Measurements from ENCODE around the gene NECTIN2.
"Not testable (repeated sequence)": the region's sequence is repeated elsewhere in the genome, so short reads cannot be mapped to it uniquely, and the experiment has no call there.

NECTIN2 gene

DNA sequence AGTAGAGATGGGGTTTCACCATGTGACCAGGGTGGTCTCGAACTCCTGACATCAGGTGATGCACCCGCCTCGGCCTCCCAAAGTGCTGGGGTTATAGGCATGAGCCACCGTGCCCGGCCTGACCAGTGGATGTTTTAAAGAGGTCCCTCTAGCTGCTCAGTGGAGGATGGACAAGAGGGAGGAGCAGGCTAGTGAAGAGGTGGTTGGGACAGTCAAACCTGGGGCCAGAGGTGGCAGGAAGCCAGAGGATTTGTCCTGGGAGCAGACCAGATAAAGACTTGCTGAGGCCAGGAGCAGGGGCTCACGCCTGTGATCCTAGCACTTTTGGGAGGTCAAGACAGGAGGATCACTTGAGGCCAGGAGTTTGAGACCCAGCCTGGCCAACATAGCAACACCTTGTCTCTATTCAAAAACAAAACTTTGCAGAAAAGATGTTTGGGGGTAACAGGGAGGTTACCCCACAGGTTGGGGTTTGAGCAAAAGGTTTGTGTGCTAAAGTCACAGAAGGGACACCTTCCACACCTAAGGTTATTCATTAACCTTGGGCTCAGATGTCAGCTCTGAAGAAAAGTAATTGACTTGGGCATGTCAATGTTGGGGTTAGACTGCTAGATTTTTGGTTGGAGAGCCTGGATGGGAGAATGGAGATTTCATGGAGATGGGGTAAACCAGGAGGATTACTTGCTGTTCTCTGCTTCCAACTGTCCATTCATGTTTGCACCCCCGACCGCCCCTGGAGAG lies 28.2 kb upstream of the NECTIN2 start:
- no peak for DNase-seq (ENCODE audit: low spot score)

DNA sequence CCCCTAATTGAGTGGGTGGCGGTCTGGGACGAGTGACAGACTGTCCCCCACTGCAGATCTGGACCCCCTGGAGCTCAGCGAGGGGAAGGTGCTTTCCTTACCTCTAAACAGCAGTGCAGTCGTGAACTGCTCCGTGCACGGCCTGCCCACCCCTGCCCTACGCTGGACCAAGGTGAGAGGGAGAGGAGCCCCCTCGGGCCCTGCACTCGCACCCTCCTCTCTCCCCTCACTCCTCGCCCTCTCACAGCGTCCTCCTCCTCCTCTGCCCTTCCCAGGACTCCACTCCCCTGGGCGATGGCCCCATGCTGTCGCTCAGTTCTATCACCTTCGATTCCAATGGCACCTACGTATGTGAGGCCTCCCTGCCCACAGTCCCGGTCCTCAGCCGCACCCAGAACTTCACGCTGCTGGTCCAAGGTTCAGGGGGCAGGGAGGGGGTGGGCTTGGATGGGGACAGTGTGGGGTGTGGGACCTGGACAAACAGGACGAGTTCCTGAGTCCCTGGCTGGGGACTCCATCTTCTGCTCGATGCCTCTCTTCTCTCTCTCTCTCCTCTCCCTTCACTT lies 27.5 kb upstream of the NECTIN2 start:
- DNase-seq (ENCODE audit: low spot score) = no peak

DNA sequence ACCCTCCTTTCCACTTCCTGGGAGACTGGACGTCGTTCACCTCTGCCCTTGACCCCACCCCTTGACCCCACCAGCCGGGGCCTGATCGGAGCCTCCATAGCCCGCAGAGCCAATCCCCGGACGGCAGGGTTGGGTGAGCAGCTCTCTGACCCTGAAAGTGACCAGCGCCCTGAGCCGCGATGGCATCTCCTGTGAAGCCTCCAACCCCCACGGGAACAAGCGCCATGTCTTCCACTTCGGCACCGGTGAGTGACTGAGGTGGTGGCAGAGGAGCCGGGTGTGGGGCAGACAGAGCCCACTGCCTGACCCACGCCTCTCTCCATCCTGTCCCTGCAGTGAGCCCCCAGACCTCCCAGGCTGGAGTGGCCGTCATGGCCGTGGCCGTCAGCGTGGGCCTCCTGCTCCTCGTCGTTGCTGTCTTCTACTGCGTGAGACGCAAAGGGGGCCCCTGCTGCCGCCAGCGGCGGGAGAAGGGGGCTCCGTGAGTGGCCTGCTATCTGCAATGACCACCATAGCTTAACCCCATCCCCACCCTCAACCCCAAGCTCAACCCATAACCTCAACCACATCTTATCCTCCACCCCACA lies 26.8 kb upstream of the NECTIN2 start:
- DNase-seq (ENCODE audit: low spot score) = no peak

DNA sequence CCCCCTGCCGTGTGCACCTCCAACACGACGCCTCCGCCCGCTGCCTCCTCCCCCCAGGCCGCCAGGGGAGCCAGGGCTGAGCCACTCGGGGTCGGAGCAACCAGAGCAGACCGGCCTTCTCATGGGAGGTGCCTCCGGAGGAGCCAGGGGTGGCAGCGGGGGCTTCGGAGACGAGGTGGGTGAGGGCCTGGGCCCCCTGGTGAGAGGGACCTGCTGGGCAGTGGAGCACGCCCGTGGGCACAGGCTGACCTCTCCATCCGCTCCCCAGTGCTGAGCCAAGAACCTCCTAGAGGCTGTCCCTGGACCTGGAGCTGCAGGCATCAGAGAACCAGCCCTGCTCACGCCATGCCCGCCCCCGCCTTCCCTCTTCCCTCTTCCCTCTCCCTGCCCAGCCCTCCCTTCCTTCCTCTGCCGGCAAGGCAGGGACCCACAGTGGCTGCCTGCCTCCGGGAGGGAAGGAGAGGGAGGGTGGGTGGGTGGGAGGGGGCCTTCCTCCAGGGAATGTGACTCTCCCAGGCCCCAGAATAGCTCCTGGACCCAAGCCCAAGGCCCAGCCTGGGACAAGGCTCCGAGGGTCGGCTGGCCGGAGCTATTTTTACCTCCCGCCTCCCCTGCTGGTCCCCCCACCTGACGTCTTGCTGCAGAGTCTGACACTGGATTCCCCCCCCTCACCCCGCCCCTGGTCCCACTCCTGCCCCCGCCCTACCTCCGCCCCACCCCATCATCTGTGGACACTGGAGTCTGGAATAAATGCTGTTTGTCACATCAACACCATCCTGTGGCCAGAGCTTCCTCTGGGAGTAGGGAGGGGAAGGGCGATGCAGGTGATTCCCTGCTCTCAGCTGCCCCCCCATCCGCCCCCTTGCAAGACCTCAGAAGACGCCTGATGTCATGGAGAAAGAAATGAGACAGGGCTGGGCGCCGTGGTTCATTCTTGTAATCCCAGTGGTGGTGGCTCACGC lies 25.2 kb upstream of the NECTIN2 start:
- DNase-seq (ENCODE audit: low spot score) = no peak

DNA sequence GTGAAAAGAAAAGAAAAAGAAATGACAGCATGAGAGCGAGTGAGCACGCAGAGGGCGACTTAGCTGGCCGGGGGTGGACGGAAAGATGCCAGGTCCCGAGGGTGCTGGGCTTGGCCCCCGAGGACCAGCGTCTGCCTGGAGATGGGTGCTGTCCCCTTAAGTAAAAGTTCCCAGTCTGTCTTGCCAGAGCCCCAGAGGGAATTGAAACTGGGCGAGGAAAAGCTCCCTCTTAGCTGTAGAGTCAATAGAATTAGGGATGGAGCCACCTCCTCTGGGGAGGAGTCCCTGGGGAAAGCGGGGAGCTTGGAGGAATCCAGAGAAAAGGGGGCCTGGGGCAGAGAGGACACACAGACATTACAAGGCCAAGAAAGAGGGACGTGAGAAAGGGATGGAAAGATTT lies 23.9 kb upstream of the NECTIN2 start:
- no peak for DNase-seq (ENCODE audit: low spot score)

DNA sequence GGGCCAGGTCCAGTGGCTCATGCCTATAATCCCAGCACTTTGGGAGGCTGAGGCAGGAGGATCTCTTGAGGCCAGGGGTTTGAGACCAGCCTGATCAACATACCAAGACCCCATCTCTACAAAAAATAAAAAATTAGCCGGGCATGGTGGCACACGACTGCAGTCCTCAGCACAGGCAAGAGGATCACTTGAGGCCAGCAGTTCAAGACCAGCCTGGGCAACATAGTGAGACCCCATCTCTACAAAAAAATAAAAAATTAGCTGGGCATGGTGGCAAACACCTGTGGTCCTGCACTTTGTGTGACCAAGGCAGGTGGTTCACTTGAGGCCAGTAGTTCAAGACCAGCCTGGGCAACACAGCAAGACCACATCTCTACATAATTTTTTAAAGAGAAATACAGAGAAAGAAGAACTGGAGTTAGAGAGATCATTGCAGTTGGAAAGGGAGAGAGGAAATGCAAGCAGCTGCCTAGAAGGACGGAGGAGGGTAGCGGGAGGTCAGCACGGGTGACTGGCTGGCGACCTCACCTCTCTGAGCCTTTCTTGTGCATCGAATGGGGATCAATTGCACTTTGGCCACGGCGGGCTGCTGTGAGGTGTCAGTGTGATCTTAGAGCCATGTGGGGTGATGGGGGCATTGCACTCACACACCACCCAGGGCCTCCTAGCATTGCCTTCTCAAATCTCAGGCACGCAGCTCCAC lies 23.3 kb upstream of the NECTIN2 start:
- no peak for DNase-seq (ENCODE audit: low spot score)

DNA sequence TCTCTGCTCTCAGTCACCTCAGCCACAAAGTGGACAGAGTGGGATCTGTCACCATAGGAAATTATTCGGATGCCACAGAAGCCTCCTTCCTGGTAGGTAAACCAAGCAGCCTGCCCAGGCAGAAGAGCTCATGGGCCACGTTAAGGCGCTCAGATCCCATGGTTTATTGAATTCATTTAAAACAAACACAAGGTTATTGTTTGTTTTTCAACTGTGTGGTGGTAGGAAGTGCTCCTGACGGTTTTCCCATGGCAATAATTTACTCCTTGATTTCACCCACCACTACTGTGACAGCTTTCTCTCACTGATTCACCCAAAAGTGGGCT lies 22.8 kb upstream of the NECTIN2 start:
- no peak for DNase-seq (ENCODE audit: low spot score)

DNA sequence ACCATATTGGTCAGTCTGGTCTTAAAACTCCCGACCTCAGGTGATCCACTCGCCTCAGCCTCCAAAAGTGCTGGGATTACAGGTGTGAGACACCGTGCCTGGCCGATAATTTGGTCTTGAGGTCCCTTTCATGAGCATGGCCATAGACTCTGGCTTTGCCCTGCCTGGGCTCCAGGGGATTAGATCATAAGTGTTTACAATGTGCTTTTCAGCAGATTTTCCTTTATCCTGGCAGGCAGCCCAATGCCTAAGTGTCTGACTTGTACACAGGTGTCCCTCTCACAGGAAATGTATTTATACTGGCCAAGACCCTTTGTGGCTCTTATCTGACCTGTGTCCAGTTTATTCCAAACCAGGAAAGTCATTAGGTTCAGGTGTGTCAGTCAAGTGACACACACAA lies 21.3 kb upstream of the NECTIN2 start:
- DNase-seq (ENCODE audit: low spot score) = no peak

DNA sequence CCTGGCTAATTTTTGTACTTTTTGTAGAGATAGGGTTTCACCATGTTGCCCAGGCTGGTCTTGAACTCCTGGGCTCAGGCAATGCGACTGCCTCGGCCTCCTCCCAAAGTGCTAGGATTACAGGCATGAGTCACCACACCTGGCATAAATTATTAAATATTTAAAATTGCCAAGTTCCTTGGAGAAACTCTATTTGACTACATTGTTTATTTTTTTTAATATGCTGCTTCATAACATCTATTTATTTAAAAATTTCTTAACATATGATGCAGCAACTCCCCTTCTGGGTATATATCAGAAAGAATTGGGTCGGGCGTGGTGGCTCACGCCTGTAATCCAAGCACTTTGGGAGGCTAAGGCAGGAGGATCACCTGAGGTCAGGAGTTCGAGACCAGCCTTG lies 13.2 kb upstream of the NECTIN2 start:
- not testable (repeated sequence) for DNase-seq (ENCODE audit: low spot score)

DNA sequence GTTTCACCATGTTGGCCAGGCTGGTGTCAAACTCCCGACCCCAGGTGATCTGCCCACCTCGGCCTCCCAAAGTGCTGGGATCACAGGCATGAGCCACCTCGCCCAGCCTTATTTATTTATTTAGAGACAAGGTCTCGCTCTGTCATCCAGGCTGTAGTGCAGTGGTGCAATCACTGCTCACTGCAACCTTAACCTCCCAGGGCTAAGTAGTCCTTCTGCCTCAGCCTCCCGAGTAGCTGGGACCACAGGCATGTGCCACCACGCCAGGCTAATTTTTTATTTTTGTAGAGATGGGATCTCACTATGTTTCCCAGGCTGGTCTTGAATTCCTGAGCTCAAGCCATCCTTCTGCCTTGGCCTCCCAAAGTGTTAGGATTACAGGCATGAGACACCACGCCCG lies 11.7 kb upstream of the NECTIN2 start:
- not testable (repeated sequence) for DNase-seq (ENCODE audit: low spot score)

DNA sequence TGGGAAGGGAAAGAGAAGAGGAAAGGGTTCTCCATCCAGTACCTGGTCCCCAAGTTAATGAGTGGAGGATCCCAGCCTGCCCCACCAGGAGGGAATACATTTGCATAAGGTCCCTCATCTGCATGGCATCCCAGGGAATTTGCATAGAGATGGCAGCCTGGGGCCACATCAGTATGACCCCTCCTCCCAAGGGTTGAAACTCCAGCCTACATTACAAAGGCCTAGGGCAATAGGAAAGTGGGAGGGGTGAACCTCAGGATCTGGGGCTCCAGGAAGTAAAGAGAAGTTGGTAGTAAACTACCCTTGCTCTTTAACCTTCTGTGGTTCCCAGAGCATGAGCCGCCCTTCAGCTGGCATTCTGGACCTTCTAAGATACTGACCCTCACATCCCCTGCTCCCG lies 6.8 kb upstream of the NECTIN2 start:
- DNase-seq (ENCODE audit: low spot score) = no peak

DNA sequence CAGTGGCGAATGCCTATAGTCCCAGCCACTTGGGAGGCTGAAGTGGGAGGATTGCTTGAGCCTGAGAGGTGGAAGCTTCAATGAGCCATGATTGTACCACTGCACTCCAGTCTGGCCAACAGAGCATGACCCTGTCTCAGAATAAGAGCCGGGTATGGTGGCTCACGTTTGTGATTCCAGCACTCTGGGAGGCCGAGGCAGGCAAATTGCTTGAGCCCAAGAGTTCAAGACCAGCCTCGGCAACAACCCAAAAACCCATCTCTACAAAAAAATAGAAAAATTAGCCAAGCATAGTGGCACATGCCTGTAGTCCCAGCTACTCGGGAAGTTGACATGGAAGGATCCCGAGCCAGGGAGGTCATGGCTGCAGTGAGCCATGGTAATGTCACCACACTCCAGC lies 5.3 kb upstream of the NECTIN2 start:
- no peak for DNase-seq (ENCODE audit: low spot score)

DNA sequence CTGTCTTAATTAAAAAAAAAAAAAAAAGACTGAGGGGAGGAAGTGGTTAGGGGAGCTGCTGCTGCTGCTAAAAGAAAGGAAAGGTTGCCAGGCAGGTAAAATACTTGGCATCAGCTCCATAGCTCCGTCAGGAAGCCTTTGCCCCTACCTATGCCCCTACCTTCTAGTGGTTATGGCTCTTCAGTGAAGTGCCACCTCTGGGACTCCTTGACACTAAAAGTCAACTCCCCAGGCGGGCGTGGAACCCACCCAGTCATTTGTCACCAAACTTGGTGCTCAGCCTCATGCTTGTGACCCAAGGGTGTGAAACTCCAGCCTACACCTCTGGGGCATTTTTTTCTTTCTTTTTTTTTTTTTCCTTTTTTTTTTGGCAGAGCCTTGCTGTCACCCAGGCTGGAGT lies 4.9 kb upstream of the NECTIN2 start:
- DNase-seq (ENCODE audit: low spot score) = no peak

DNA sequence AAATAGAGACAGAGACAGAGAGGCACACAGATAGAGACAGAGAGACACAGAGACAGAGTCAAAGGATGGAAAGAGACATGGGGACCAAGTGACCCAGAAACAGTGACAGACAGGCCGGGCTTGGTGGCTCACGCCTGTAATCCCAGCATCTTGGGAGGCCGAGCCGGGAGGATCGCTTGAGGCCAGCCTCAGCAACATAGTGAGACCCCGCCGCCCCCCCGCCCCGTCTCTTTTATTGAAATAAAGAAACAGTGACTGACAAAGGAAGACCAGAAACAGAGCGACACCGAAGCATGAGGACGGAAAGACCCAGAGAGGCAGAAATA lies 848 bp upstream of the NECTIN2 start:
- DNase-seq (ENCODE audit: low spot score) = no peak

DNA sequence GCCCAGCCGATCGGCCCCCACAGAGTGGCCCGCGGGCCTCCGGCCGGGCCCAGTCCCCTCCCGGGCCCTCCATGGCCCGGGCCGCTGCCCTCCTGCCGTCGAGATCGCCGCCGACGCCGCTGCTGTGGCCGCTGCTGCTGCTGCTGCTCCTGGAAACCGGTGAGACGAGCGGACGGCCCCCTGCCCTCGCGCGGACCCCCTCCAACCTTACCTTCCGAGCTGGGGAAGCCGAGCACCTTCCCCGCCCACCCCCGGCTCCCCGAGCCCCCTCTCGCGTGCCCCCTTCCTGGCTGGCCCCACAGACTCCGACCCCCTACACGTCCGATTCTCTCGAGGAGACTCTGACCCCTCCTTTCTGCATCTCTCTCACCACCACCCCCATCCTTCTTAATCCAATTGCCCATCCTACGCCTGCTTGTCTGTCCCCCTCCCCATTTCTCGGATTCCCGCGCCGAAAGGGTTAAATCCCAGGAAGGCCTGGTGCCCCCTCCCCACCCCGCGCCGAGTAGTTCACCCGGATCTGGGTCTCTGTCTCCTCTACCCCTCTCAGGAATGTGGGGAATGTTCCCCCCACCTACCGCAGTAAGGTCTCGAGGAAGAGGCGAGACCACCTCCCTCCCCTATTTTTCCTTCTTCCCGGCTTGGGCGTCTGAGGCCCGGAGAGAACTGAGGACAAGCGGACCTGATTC lies 502 bp downstream of the NECTIN2 start:
- DNase-seq (ENCODE audit: low spot score) = no peak

DNA sequence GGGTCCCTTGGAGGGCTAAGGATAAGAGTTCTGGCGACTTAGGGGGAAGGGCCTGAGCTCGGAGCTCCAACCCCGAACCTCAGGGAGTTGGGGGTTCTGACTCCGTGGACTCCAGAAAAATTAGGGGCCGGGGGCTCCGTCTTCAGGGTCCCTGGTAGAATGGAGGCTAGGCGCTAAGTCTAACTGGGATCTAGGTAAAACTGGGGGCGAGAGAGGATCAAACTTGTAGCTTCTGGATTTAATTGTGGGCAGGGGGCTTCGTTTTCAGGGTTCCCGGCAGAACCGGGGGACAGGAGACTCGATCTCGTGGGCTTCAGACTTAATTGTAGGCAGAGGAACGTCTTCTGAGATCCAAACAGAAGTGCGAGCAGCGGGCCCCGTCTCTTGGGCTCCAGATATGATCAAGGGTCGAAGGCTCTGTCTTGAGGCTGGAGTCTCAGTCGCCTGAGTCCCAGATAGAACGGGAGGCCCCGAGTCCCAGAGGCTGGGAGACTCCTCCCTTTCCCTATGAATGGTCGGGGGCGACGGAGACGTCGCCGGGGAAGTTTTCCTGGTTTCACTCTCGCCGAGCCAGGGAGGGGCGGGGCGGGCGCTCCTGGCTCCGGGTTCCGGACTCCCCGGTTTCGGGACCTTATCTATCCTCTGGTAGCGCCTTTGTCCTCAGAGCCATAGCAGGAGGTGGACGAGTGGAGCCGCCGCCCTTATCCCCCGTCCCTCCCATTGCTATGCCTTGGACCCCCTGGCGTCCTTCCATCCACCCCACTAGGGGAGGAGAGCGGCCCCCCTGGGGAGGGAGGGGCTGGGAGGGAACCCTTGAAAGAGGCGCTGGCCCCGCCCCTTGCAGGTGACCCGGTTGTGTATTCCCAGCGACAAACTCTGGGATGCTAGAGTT lies 1.3 kb downstream of the NECTIN2 start:
- peak; percentile 73 for DNase-seq (ENCODE audit: low spot score)

DNA sequence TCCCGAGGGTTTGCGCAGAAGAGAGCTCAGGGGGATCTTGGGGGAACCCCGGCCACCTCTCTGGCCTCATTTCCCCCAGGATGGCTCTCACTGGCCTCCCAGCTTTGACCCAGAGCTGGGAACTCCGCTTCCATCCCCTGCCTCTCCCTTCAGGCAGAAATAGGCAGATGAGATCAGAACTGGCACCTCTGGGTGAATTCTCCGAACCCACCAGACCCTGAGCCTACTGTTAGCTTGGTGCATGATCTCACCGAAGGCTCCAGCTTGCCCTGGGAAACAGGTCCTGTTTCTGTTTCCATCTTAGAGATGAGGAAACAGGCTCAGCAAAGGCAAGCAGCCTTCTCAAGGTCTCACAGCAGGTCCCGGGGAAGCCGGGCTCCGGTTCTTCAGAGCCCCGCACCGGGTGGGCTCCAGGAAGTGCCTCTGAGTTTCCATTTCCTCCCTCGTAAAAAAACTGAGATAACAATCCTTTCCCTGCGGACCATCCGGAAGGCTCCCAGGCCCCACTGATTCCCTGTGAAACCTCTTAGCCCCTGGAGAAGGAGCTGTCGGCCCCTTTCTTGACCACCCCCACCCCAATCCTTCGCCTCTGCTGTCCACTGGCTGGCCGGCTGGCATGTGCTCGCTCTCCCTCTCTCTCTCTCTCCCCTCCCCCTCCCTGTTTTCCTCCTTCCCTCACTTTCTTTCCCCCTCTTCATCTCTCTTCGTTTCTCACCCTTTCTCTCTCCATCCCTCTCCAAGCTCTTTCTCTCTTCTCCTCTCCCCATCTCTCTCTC lies 2.1 kb downstream of the NECTIN2 start:
- DNase-seq (ENCODE audit: low spot score) = no peak

DNA sequence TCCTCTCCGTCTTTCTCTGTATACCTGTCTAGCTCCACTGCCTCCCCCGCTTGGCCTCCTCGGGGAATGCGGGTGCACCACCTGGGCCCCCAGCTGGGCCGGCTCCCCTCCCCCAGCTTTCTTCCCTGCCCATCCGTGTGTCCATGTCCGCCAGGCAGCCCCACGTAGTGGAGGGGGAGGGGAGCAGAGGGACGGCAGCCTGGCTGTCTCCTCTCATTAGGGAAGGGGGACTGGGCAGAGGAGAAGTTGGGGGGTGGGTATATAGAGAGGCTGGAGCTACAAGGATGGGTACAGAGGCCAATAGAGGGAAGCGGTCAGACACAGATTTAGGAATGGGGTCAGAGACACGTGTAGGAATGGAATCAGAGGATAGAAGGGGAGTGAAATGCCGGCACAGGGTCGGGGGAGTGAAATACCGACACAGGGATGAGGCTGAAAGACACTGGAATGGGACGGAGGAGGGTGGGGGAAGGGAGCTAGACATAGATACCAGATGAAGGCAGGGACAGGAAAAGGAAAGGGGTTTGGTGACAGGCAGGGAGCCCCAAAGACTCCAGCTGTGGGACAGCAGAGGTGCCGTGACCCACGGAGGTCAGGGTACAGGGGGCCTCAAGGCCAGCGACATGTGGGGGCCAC lies 2.8 kb downstream of the NECTIN2 start:
- DNase-seq (ENCODE audit: low spot score) = no peak

DNA sequence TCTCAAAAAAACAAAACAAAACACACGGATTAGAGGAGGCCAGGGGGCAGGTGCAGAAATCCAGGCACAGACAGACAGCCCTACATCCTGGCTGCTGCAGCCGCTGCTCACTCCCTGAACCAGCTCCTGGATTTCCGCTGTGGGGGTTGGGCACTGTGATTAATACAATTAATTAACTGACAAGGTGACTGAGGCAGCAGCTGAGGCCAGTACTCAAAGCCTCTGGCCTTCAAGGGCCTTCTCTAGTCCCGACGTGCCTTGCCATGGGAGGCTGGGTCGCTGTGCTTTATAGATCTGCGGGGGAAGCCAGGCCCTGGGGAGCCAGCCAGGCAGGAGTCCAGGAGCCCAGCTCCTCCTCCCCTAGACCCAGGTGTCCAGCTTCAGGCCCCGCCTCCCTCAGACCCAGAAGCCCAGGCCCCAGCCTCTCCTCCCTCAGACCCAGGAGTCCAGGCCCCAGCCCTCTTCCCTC lies 4.6 kb downstream of the NECTIN2 start:
- no peak for DNase-seq (ENCODE audit: low spot score)
